ENCODE measurements around the gene HCN2. TPM values are rescaled to one million over a fixed set of nuclear protein-coding genes. Genes with fewer than 3 reads are reported as not detected.

The HCN2 gene
- total and polyA plus RNA-seq, 4 donors, result 8.6 to 85.8 (median 59.1) TPM

GRCh38 chr19:576768-577438 is 12.8 kb upstream of the HCN2 start:
- Histone ChIP-seq H3K9me3 (ENCODE audit: control insufficient read depth, insufficient read depth, low read length) (no peaks in the 10 kb centered on the region), H3K27ac (ENCODE audit: low read depth, low read length) (no peak overlapping the region), H3K4me1 (ENCODE audit: control insufficient read depth, insufficient read depth, low read length) (peaks cover 50% of the 10 kb centered on the region), H3K4me3 (ENCODE audit: low read depth, low read length) (no peak overlapping the region), H3K27me3 (ENCODE audit: control insufficient read depth, insufficient read depth, low read length) (no peaks in the 10 kb centered on the region), H3K36me3 (ENCODE audit: control insufficient read depth, insufficient read depth, low read length) (peaks cover 65% of the 10 kb centered on the region)
- no peak for DNase-seq (ENCODE audit: low read depth in 4 of 6, low spot score in 6 of 6)
- 83% methylated on average over 28 of the region's 28 CpGs for WGBS (ENCODE audit: insufficient coverage)

GRCh38 chr19:577439-578392 is 12.0 kb upstream of the HCN2 start:
- no peak for DNase-seq (ENCODE audit: low read depth in 4 of 6, low spot score in 6 of 6)
- Histone ChIP-seq H3K4me3 (ENCODE audit: low read depth, low read length) (no peak overlapping the region), H3K36me3 (ENCODE audit: control insufficient read depth, insufficient read depth, low read length) (peaks cover 73% of the 10 kb centered on the region), H3K9me3 (ENCODE audit: control insufficient read depth, insufficient read depth, low read length) (no peaks in the 10 kb centered on the region), H3K27ac (ENCODE audit: low read depth, low read length) (no peak overlapping the region), H3K4me1 (ENCODE audit: control insufficient read depth, insufficient read depth, low read length) (peaks cover 47% of the 10 kb centered on the region), H3K27me3 (ENCODE audit: control insufficient read depth, insufficient read depth, low read length) (no peaks in the 10 kb centered on the region)
- WGBS (ENCODE audit: insufficient coverage), result 90% methylated on average over 60 of the region's 66 CpGs

GRCh38 chr19:579111-579841 is 10.4 kb upstream of the HCN2 start:
- peaks cover 41% of the 10 kb centered on the region for H3K4me1 ChIP-seq (ENCODE audit: control insufficient read depth, insufficient read depth, low read length)
- H3K27me3 ChIP-seq (ENCODE audit: control insufficient read depth, insufficient read depth, low read length), result no peaks in the 10 kb centered on the region
- no peaks in the 10 kb centered on the region for H3K9me3 ChIP-seq (ENCODE audit: control insufficient read depth, insufficient read depth, low read length)
- no peak for DNase-seq (ENCODE audit: low read depth in 4 of 6, low spot score in 6 of 6)
- no peak overlapping the region for H3K27ac ChIP-seq (ENCODE audit: low read depth, low read length)
- WGBS (ENCODE audit: insufficient coverage), result 90% methylated on average over 44 of the region's 46 CpGs
- no peak overlapping the region for H3K4me3 ChIP-seq (ENCODE audit: low read depth, low read length)
- peaks cover 89% of the 10 kb centered on the region for H3K36me3 ChIP-seq (ENCODE audit: control insufficient read depth, insufficient read depth, low read length)

- H3K9me3 ChIP-seq (ENCODE audit: control insufficient read depth, insufficient read depth, low read length), result no peaks in the 10 kb centered on the region
- no peak overlapping the region for H3K27ac ChIP-seq (ENCODE audit: low read depth, low read length)
- 81% methylated on average over 11 of the region's 11 CpGs for WGBS (ENCODE audit: insufficient coverage)
- H3K27me3 ChIP-seq (ENCODE audit: control insufficient read depth, insufficient read depth, low read length), result no peaks in the 10 kb centered on the region
- peaks cover 93% of the 10 kb centered on the region for H3K36me3 ChIP-seq (ENCODE audit: control insufficient read depth, insufficient read depth, low read length)
- H3K4me1 ChIP-seq (ENCODE audit: control insufficient read depth, insufficient read depth, low read length), result peaks cover 41% of the 10 kb centered on the region
- no peak overlapping the region for H3K4me3 ChIP-seq (ENCODE audit: low read depth, low read length)
- no peak for DNase-seq (ENCODE audit: low read depth in 4 of 6, low spot score in 6 of 6)
These were observed 9.9 kb upstream of the HCN2 start for GRCh38 chr19:579842-580155.

- Histone ChIP-seq H3K36me3 (ENCODE audit: control insufficient read depth, insufficient read depth, low read length) (peaks cover 90% of the 10 kb centered on the region), H3K9me3 (ENCODE audit: control insufficient read depth, insufficient read depth, low read length) (no peaks in the 10 kb centered on the region), H3K27ac (ENCODE audit: low read depth, low read length) (no peak overlapping the region), H3K4me1 (ENCODE audit: control insufficient read depth, insufficient read depth, low read length) (peaks cover 35% of the 10 kb centered on the region), H3K27me3 (ENCODE audit: control insufficient read depth, insufficient read depth, low read length) (no peaks in the 10 kb centered on the region), H3K4me3 (ENCODE audit: low read depth, low read length) (no peak overlapping the region)
- 89% methylated on average over 22 of the region's 22 CpGs for WGBS (ENCODE audit: insufficient coverage)
- no peak for DNase-seq (ENCODE audit: low read depth in 4 of 6, low spot score in 6 of 6)
These were observed 9.3 kb upstream of the HCN2 start for GRCh38 chr19:580274-580835.

- H3K27me3 ChIP-seq (ENCODE audit: control insufficient read depth, insufficient read depth, low read length), result no peaks in the 10 kb centered on the region
- WGBS (ENCODE audit: insufficient coverage), result 85% methylated on average over 39 of the region's 40 CpGs
- no peak overlapping the region for H3K27ac ChIP-seq (ENCODE audit: low read depth, low read length)
- H3K36me3 ChIP-seq (ENCODE audit: control insufficient read depth, insufficient read depth, low read length), result peaks cover 80% of the 10 kb centered on the region
- no peaks in the 10 kb centered on the region for H3K9me3 ChIP-seq (ENCODE audit: control insufficient read depth, insufficient read depth, low read length)
- H3K4me1 ChIP-seq (ENCODE audit: control insufficient read depth, insufficient read depth, low read length), result peaks cover 23% of the 10 kb centered on the region
- DNase-seq (ENCODE audit: low read depth in 4 of 6, low spot score in 6 of 6), result no peak
- H3K4me3 ChIP-seq (ENCODE audit: low read depth, low read length), result no peak overlapping the region
These were observed 8.1 kb upstream of the HCN2 start for GRCh38 chr19:581399-582111.

GRCh38 chr19:582497-583197 is 7.0 kb upstream of the HCN2 start:
- Histone ChIP-seq H3K36me3 (ENCODE audit: control insufficient read depth, insufficient read depth, low read length) (peaks cover 69% of the 10 kb centered on the region), H3K4me1 (ENCODE audit: control insufficient read depth, insufficient read depth, low read length) (peaks cover 15% of the 10 kb centered on the region), H3K27ac (ENCODE audit: low read depth, low read length) (no peak overlapping the region), H3K9me3 (ENCODE audit: control insufficient read depth, insufficient read depth, low read length) (no peaks in the 10 kb centered on the region), H3K27me3 (ENCODE audit: control insufficient read depth, insufficient read depth, low read length) (no peaks in the 10 kb centered on the region), H3K4me3 (ENCODE audit: low read depth, low read length) (no peak overlapping the region)
- 88% methylated on average over 22 of the region's 31 CpGs for WGBS (ENCODE audit: insufficient coverage)
- no peak for DNase-seq (ENCODE audit: low read depth in 4 of 6, low spot score in 6 of 6)

GRCh38 chr19:583198-583967 is 6.3 kb upstream of the HCN2 start:
- DNase-seq (ENCODE audit: low read depth in 4 of 6, low spot score in 6 of 6), result no peak
- Histone ChIP-seq H3K9me3 (ENCODE audit: control insufficient read depth, insufficient read depth, low read length) (no peaks in the 10 kb centered on the region), H3K36me3 (ENCODE audit: control insufficient read depth, insufficient read depth, low read length) (peaks cover 62% of the 10 kb centered on the region), H3K4me3 (ENCODE audit: low read depth, low read length) (no peak overlapping the region), H3K4me1 (ENCODE audit: control insufficient read depth, insufficient read depth, low read length) (peaks cover 22% of the 10 kb centered on the region), H3K27ac (ENCODE audit: low read depth, low read length) (no peak overlapping the region), H3K27me3 (ENCODE audit: control insufficient read depth, insufficient read depth, low read length) (peaks cover 3% of the 10 kb centered on the region)
- WGBS (ENCODE audit: insufficient coverage), result 89% methylated on average over 23 of the region's 27 CpGs
